Measurements from ENCODE around the gene MYMK.

MYMK gene

GRCh38 chr9:133465984-133466383 is 58.8 kb downstream of the MYMK start:
- no peak for DNase-seq (ENCODE audit: extremely low read depth, low read depth)
- H3K4me3 ChIP-seq (replicated peaks; ENCODE audit: low read depth, low read length), result no peak overlapping the region
- TF ChIP-seq CTCF (IDR thresholded peaks at IDR 0.05; ENCODE audit: low read depth, low read length, missing control alignments), result no peak

GRCh38 chr9:133464638-133465037 is 60.1 kb downstream of the MYMK start:
- no peak for TF ChIP-seq CTCF (IDR thresholded peaks at IDR 0.05; ENCODE audit: low read depth, low read length, missing control alignments)
- H3K4me3 ChIP-seq (replicated peaks; ENCODE audit: low read depth, low read length), result no peak overlapping the region
- no peak for DNase-seq (ENCODE audit: extremely low read depth, low read depth)
